GM12873 (cell line): ENCODE results near the gene ABCA4.

ENCODE experiments used
- CTCF ChIP-seq: IDR thresholded peaks from 2 replicates; pipeline ENCODE4 v1.5.1; 2012; ENCODE audit warnings: low read depth, mild to moderate bottlenecking, moderate library complexity, low read length, control low read depth; ENCODE audit not compliant: insufficient read depth; ENCODE audit errors: missing control alignments

The ABCA4 gene

GRCh38 chr1:94130851-94131595 lies 10.1 kb upstream of the ABCA4 start:
- no peak for TF ChIP-seq CTCF

- no peak for TF ChIP-seq CTCF
Observed at GRCh38 chr1:94126651-94127050, 5.7 kb upstream of the ABCA4 start.

- no peak for TF ChIP-seq CTCF
Observed at GRCh38 chr1:94125551-94126514, 4.9 kb upstream of the ABCA4 start.

GRCh38 chr1:94124538-94124937 lies 3.6 kb upstream of the ABCA4 start:
- TF ChIP-seq CTCF = no peak

- TF ChIP-seq CTCF = no peak
Observed at GRCh38 chr1:94122201-94122970, 1.4 kb upstream of the ABCA4 start.

GRCh38 chr1:94121411-94121821 lies 468 bp upstream of the ABCA4 start:
- no peak for TF ChIP-seq CTCF

GRCh38 chr1:94120570-94120901 lies 412 bp downstream of the ABCA4 start:
- TF ChIP-seq CTCF = no peak
